OCI-LY3 (cell line): ENCODE measurements around the gene GJC3.
"Not testable (repeated sequence)": the region's sequence is repeated elsewhere in the genome, so short reads cannot be mapped to it uniquely, and the experiment has no call there.

ENCODE experiments used
- EZH2phosphoT487 ChIP-seq: fragments of 200-600 bp; shearing (Covaris generic); IDR thresholded peaks from 2 replicates; pipeline ENCODE4 v1.6.1; 2018; ENCODE audit warnings: antibody characterized with exemption, mixed run types, low read depth
- TF ChIP-seq, protein P1 (sequence below): fragments of 200-600, 300-600 bp; sonication (generic); IDR thresholded peaks from 2 replicates; pipeline ENCODE4 v1.5.1; 2014; ENCODE audit warnings: antibody characterized with exemption, low read length, low read depth

GRCh38 chr7:99973817-99974216, 44.4 kb upstream of the GJC3 start:
- TF ChIP-seq, protein P1, sequence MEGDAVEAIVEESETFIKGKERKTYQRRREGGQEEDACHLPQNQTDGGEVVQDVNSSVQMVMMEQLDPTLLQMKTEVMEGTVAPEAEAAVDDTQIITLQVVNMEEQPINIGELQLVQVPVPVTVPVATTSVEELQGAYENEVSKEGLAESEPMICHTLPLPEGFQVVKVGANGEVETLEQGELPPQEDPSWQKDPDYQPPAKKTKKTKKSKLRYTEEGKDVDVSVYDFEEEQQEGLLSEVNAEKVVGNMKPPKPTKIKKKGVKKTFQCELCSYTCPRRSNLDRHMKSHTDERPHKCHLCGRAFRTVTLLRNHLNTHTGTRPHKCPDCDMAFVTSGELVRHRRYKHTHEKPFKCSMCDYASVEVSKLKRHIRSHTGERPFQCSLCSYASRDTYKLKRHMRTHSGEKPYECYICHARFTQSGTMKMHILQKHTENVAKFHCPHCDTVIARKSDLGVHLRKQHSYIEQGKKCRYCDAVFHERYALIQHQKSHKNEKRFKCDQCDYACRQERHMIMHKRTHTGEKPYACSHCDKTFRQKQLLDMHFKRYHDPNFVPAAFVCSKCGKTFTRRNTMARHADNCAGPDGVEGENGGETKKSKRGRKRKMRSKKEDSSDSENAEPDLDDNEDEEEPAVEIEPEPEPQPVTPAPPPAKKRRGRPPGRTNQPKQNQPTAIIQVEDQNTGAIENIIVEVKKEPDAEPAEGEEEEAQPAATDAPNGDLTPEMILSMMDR, result not testable (repeated sequence)
- not testable (repeated sequence) for TF ChIP-seq EZH2phosphoT487
